ENCODE data around the gene MAPK1. TPM values are rescaled to one million over a fixed set of nuclear protein-coding genes. Genes with fewer than 3 reads are reported as not detected.
"Not testable (repeated sequence)": the region's sequence is repeated elsewhere in the genome, so short reads cannot be mapped to it uniquely, and the experiment has no call there.

Gene MAPK1
- total RNA-seq, 2 donors from 2014 or later, result 168 to 176 TPM

DNA sequence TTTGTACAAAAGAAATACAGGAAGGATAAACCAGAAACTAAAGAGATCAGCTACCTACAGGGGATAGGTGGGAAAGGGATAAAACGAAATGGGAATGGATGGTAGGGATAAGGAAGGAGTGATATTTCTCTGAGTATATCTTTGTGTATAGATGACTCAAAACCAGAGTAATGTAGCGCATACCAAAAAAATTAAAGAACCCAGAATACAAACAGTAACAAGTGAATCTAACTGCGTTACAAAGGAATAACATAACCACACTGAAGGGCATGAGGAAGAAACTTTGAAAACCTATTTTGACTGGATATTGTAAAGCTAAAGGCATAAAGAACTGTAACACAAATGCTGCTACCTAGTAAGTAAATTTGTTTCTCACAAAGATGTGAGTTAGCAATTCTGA lies 37.9 kb downstream of the MAPK1 start:
- ATAC-seq (no peak), DNase-seq (ENCODE audit: low spot score) (no peak)
- H3K36me3 Mint-ChIP-seq, result no peaks in the 10 kb centered on the region
- no peak overlapping the region for H3K27ac Mint-ChIP-seq
- peaks cover 62 to 69% of the 10 kb centered on the region in 2 donors for H3K4me1 Mint-ChIP-seq (ENCODE audit: low read depth in 2 of 2)
- no peak overlapping the region for H3K4me3 Mint-ChIP-seq
- H3K27me3 Mint-ChIP-seq, result no peaks in the 10 kb centered on the region
- no peaks in the 10 kb centered on the region for H3K9me3 Mint-ChIP-seq

DNA sequence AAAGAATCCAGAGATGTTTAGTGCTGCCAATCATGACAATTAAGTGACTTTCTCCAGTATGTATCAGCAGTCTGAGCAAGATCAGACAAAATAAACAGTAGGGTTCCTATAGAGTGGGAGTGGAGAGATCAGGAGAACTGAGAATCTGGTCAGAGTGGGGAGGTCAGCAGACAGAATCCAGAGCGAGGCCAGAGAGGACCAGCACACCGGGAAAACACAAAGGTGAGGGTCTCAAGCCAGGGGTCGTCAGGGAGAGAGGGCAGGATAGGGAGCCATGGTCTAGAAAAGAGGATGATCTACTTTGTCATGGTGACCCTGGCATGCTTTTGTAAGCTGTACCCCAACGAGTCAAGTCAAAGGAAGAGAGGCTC lies 39.2 kb downstream of the MAPK1 start:
- no peaks in the 10 kb centered on the region for H3K27me3 Mint-ChIP-seq
- ATAC-seq, result no peak
- no peak for DNase-seq (ENCODE audit: low spot score)
- H3K4me1 Mint-ChIP-seq (ENCODE audit: low read depth in 2 of 2), result peaks cover 70 to 78% of the 10 kb centered on the region in 2 donors
- H3K27ac Mint-ChIP-seq, result peak overlapping the region; percentile 3 to 8
- no peaks in the 10 kb centered on the region for H3K36me3 Mint-ChIP-seq
- H3K9me3 Mint-ChIP-seq, result no peaks in the 10 kb centered on the region
- H3K4me3 Mint-ChIP-seq, result no peak overlapping the region

GRCh38 chr22:21827628-21828267 lies 39.7 kb downstream of the MAPK1 start:
- Mint-ChIP-seq H3K36me3 (no peaks in the 10 kb centered on the region), H3K4me3 (no peak overlapping the region), H3K9me3 (no peaks in the 10 kb centered on the region), H3K27ac (peak overlapping the region; percentile 3 to 8), H3K27me3 (no peaks in the 10 kb centered on the region), H3K4me1 (ENCODE audit: low read depth in 2 of 2) (peaks cover 69 to 78% of the 10 kb centered on the region in 2 donors)
- ATAC-seq (no peak), DNase-seq (ENCODE audit: low spot score) (no peak)

- H3K4me1 Mint-ChIP-seq (ENCODE audit: low read depth in 2 of 2), result peaks cover 67 to 80% of the 10 kb centered on the region in 2 donors
- no peaks in the 10 kb centered on the region for H3K9me3 Mint-ChIP-seq
- H3K27ac Mint-ChIP-seq, result no peak overlapping the region
- ATAC-seq (no peak), DNase-seq (ENCODE audit: low spot score) (no peak)
- H3K27me3 Mint-ChIP-seq, result no peaks in the 10 kb centered on the region
- no peaks in the 10 kb centered on the region for H3K36me3 Mint-ChIP-seq
- no peak overlapping the region for H3K4me3 Mint-ChIP-seq
Observed at GRCh38 chr22:21826204-21826603, 41.2 kb downstream of the MAPK1 start.

GRCh38 chr22:21824962-21825361 lies 42.5 kb downstream of the MAPK1 start:
- not testable (repeated sequence) for DNase-seq (ENCODE audit: low spot score); H3K9me3 Mint-ChIP-seq; ATAC-seq; H3K36me3 Mint-ChIP-seq; H3K27me3 Mint-ChIP-seq
- H3K4me3 Mint-ChIP-seq, result peak overlapping the region; percentile 35
- H3K27ac Mint-ChIP-seq, result peak overlapping the region; percentile 14 to 69
- H3K4me1 Mint-ChIP-seq (ENCODE audit: low read depth in 2 of 2), result peaks cover 64 to 76% of the 10 kb centered on the region in 2 donors

DNA sequence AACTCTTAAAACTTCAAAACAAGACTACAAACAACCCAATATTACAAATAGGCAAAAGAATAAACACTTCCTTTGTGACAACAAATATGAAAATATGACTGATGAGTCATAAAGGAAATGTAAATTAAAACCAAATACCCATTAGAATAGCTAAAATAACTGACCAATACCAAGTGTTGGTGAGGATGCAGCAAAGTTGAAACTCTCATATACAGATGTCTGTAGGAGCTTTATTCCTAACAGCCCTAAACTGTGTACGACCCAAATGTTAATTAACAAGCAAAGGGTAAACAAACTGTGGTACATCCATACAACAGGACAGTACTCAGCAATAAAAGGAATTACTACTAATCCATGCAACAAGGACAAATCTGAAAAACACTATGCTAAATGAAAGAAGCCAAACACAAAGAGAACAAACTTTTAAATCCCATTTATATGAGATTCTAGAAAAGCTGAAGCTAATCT lies 43.0 kb downstream of the MAPK1 start:
- ATAC-seq, result no peak
- H3K9me3 Mint-ChIP-seq, result no peaks in the 10 kb centered on the region
- H3K4me3 Mint-ChIP-seq, result peak overlapping the region; percentile 35
- no peak for DNase-seq (ENCODE audit: low spot score)
- no peaks in the 10 kb centered on the region for H3K27me3 Mint-ChIP-seq
- no peaks in the 10 kb centered on the region for H3K36me3 Mint-ChIP-seq
- H3K4me1 Mint-ChIP-seq (ENCODE audit: low read depth in 2 of 2), result peaks cover 61 to 71% of the 10 kb centered on the region in 2 donors
- peak overlapping the region; percentile 14 to 69 for H3K27ac Mint-ChIP-seq

- H3K27ac Mint-ChIP-seq, result peak overlapping the region; percentile 41 to 77
- no peak for ATAC-seq
- H3K4me3 Mint-ChIP-seq, result peak overlapping the region; percentile 4
Observed at GRCh38 chr22:21823740-21824444, 43.6 kb downstream of the MAPK1 start.

GRCh38 chr22:21819183-21819770 lies 48.2 kb downstream of the MAPK1 start:
- H3K9me3 Mint-ChIP-seq, result no peaks in the 10 kb centered on the region
- peak overlapping the region; percentile 92 for H3K4me3 Mint-ChIP-seq
- ATAC-seq (no peak), DNase-seq (ENCODE audit: low spot score) (no peak)
- H3K36me3 Mint-ChIP-seq, result peaks cover under 1% of the 10 kb centered on the region
- H3K27ac Mint-ChIP-seq, result peak overlapping the region; percentile 96
- no peaks in the 10 kb centered on the region for H3K27me3 Mint-ChIP-seq
- H3K4me1 Mint-ChIP-seq (ENCODE audit: low read depth in 2 of 2), result peaks cover 63 to 71% of the 10 kb centered on the region in 2 donors

More at GRCh38 chr22:21823740-21824444, 43.6 kb downstream of the MAPK1 start:
- Mint-ChIP-seq H3K27me3 (no peaks in the 10 kb centered on the region), H3K36me3 (no peaks in the 10 kb centered on the region), H3K9me3 (no peaks in the 10 kb centered on the region), H3K4me1 (ENCODE audit: low read depth in 2 of 2) (peaks cover 60 to 71% of the 10 kb centered on the region in 2 donors)
- no peak for DNase-seq (ENCODE audit: low spot score)

- Mint-ChIP-seq H3K4me1 (ENCODE audit: low read depth in 2 of 2) (peaks cover 62 to 69% of the 10 kb centered on the region in 2 donors), H3K4me3 (peak overlapping the region; percentile 92), H3K36me3 (peaks cover 6% of the 10 kb centered on the region), H3K27me3 (no peaks in the 10 kb centered on the region), H3K9me3 (no peaks in the 10 kb centered on the region), H3K27ac (peak overlapping the region; percentile 96)
- ATAC-seq (no peak), DNase-seq (ENCODE audit: low spot score) (no peak)
Observed at GRCh38 chr22:21818487-21819182, 48.8 kb downstream of the MAPK1 start.

DNA sequence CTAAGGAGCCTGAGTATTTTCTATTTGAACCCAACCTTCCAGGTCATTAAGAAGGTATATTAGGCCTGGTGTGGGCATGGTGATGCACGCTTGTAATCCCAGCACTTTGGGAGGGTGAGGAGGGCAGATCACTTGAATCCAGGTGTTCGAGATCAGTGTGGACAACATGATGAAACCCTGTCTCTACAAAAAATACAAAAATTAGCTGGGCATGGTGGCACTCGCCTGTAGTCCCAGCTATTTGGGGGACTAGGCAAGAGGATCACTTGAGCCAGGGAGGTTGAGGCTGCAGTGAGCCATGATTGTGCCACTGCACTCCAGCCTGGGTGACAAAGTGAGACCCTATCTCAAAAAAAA lies 50.0 kb downstream of the MAPK1 start:
- Mint-ChIP-seq H3K4me1 (ENCODE audit: low read depth in 2 of 2) (peaks cover 60 to 68% of the 10 kb centered on the region in 2 donors), H3K4me3 (peak overlapping the region; percentile 92), H3K27ac (peak overlapping the region; percentile 96)
- H3K36me3 Mint-ChIP-seq; H3K27me3 Mint-ChIP-seq; H3K9me3 Mint-ChIP-seq; DNase-seq (ENCODE audit: low spot score); ATAC-seq: not testable (repeated sequence)

DNA sequence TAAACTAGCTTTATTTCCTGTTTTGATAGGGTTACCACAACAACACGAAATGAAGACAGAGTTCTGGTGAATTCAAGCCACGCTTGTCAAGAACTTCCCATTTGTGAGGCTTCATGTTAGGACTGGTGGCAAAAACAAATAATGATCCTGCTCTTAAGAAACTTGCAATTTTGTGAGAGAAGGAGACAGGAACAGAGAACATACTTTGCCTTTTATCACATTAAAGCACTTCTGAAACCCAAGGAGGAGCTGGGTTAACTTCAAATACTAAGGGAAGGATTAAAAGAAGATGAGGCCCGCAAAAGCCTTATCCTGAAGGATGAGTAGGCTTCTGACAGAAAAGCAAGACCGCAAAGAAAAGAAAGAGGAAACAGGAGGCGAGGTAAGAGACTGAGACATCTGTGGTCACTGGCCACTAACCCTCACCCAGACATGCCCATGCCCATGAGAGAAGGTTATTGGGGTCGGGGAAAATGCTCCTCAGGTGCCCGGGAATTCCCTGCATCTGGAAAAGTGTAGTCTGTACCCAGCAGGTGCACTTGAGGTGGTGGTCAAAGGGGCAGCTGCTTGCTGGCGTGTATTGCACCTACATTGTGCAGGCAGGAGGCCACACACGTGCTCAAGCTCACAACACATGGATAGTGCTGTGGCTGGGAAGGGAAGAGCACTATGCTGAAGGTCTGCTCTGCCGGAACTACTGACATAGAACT lies 50.5 kb downstream of the MAPK1 start:
- no peaks in the 10 kb centered on the region for H3K27me3 Mint-ChIP-seq
- peaks cover 57 to 63% of the 10 kb centered on the region in 2 donors for H3K4me1 Mint-ChIP-seq (ENCODE audit: low read depth in 2 of 2)
- peak overlapping the region; percentile 92 for H3K4me3 Mint-ChIP-seq
- H3K27ac Mint-ChIP-seq, result peak overlapping the region; percentile 96
- DNase-seq (ENCODE audit: low spot score) (peak; percentile 71), ATAC-seq (peak; percentile 88 to 89)
- H3K36me3 Mint-ChIP-seq, result peaks cover 6% of the 10 kb centered on the region
- H3K9me3 Mint-ChIP-seq, result no peaks in the 10 kb centered on the region

DNA sequence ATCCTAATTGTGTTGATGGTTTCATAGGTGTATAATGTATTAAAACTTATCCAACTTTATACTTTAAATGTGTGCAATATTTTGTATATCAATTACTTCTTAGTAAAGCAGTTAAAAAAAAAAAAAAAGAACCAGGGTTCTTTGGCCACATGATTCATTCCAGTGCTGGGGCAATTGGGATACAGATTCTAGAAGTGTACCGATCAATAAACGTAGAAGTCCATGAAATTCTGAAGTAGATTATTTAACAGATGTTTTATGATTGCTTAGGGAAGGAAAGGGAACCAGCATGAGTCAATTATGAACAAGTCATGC lies 51.0 kb downstream of the MAPK1 start:
- Mint-ChIP-seq H3K4me3 (peak overlapping the region; percentile 92), H3K9me3 (no peaks in the 10 kb centered on the region), H3K36me3 (peaks cover 6% of the 10 kb centered on the region), H3K4me1 (ENCODE audit: low read depth in 2 of 2) (peaks cover 56 to 59% of the 10 kb centered on the region in 2 donors), H3K27me3 (no peaks in the 10 kb centered on the region), H3K27ac (peak overlapping the region; percentile 96)
- no peak for DNase-seq (ENCODE audit: low spot score)
- ATAC-seq, result no peak

DNA sequence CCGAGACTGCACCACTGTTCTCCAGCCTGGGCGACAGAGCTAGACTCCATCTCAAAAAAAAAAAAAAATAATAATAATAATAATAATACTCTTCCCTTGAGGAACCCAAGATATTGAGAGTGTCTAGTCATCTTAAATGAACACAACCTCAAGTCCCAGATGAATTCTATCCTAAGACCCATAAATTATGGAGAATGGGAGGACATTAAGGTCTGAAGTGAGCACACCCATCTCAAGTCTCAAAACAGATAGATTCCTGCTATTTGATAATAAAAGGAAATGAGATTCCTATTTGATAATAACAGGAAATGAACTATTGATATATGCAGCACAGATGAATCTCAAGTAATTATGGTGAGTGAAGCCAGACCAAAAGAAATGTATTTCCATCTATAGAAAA lies 51.5 kb downstream of the MAPK1 start:
- Mint-ChIP-seq H3K4me3 (peak overlapping the region; percentile 92), H3K27ac (peak overlapping the region; percentile 96), H3K4me1 (ENCODE audit: low read depth in 2 of 2) (peaks cover 56 to 57% of the 10 kb centered on the region in 2 donors), H3K9me3 (no peaks in the 10 kb centered on the region), H3K36me3 (peaks cover 6% of the 10 kb centered on the region), H3K27me3 (no peaks in the 10 kb centered on the region)
- no peak for ATAC-seq
- DNase-seq (ENCODE audit: low spot score), result no peak

Data from natural killer cell treated with Interleukin-12 subunit alpha and Interleukin-12 subunit beta and Interleukin-15 and Interleukin-18, amount 100 ng/mL, for 72 hours (primary cell).